Endothelial cell of umbilical vein (primary cell): ENCODE results near the gene PADI6. TPM values are rescaled to one million over a fixed set of nuclear protein-coding genes. Genes with fewer than 3 reads are reported as not detected.

Experiments used
- BruUV-seq: library from RNA; stranded (reverse); fragments of 400-500 nt; replicated peaks from 2 replicates; lab custom pipeline; 2021; lab: Mats Ljungman, UMichigan
- CTCF ChIA-PET: fragments of 300-600, 350-600 bp; sonication (Branson Sonifier 250); formaldehyde crosslinking; loops from one replicate; lab custom pipeline; 2021; ENCODE audit warnings: antibody characterized with exemption, inconsistent platforms; lab: Charles Lee
- POLR2A ChIA-PET: fragments of 300-600, 350-600 bp; sonication (Branson Sonifier 250); formaldehyde crosslinking; loops from one replicate; lab custom pipeline; 2021; ENCODE audit warnings: antibody characterized with exemption, inconsistent platforms; lab: Charles Lee
- DNase-seq: peaks from one replicate; pipeline ENCODE4 v3.0.0-alpha.2; 2011; ENCODE audit warnings: low read depth, low spot score
- FAIRE-seq: peaks from 2 replicates; lab custom pipeline; 2011; peaks lifted over from hg19 to GRCh38; lab: Jason Lieb, UNC
- H2AFZ ChIP-seq: 2 replicates; pipeline ENCODE4 v1.6.0; 2012; ENCODE audit warnings: low read depth, low read length, control low read depth, inconsistent platforms
- H3K27ac ChIP-seq: 2 replicates; pipeline ENCODE4 v1.5.1; 2011; ENCODE audit warnings: low read depth, mild to moderate bottlenecking, control low read depth, low read length, moderate library complexity; ENCODE audit not compliant: insufficient read depth
- H3K27me3 ChIP-seq, 2 experiments: 2 replicates each; pipeline versions ENCODE4 v1.6.0 to v1.6.1; 2011; ENCODE audit warnings: low read length in 2 of 2, mixed read lengths in 1 of 2; ENCODE audit not compliant: control insufficient read depth in 2 of 2, insufficient read depth in 2 of 2
- H3K36me3 ChIP-seq, 2 experiments: 2 replicates in 1 of 2; 3 replicates in 1 of 2; pipeline ENCODE4 v1.5.1; 2011; ENCODE audit warnings: low read length in 2 of 2, mild to moderate bottlenecking in 1 of 2, moderate library complexity in 1 of 2; ENCODE audit not compliant: control insufficient read depth in 2 of 2, insufficient read depth in 2 of 2; ENCODE audit errors: extremely low read depth in 1 of 2
- H3K4me1 ChIP-seq: 3 replicates; pipeline ENCODE4 v1.5.1; 2011; ENCODE audit warnings: mild to moderate bottlenecking, low read length; ENCODE audit not compliant: control insufficient read depth, insufficient read depth; ENCODE audit errors: extremely low read depth
- H3K4me2 ChIP-seq: 2 replicates; pipeline ENCODE4 v1.6.1; 2011; ENCODE audit warnings: low read length, control low read depth, mixed read lengths; ENCODE audit not compliant: insufficient read depth
- H3K4me3 ChIP-seq, 3 experiments: fragments of 200-600 bp in 1 of 3; sonication (generic), shearing (Covaris generic) in 1 of 3; replicated peaks in 1 of 3; 2 replicates each; pipeline ENCODE4 v1.5.1; 2011 to 2016; ENCODE audit warnings: control low read depth in 3 of 3, low read length in 3 of 3, mild to moderate bottlenecking in 2 of 3, inconsistent platforms in 1 of 3, low read depth in 1 of 3, moderate library complexity in 1 of 3; ENCODE audit not compliant: insufficient read depth in 1 of 3
- H3K79me2 ChIP-seq: 2 replicates; pipeline ENCODE4 v1.6.0; 2012; ENCODE audit warnings: low read length, inconsistent platforms; ENCODE audit not compliant: control insufficient read depth, insufficient read depth
- H3K9ac ChIP-seq: replicated peaks from 2 replicates; pipeline ENCODE3; 2011; ENCODE audit warnings: low read length, control low read depth; ENCODE audit not compliant: insufficient read depth; ENCODE audit errors: extremely low read depth
- H3K9me1 ChIP-seq: replicated peaks from 3 replicates; pipeline ENCODE4 v1.6.0; 2011; ENCODE audit warnings: mild to moderate bottlenecking, low read length; ENCODE audit not compliant: control insufficient read depth, insufficient read depth; ENCODE audit errors: extremely low read depth
- H3K9me3 ChIP-seq: replicated peaks from 2 replicates; pipeline ENCODE4 v1.5.1; 2012; ENCODE audit warnings: low read length, inconsistent platforms; ENCODE audit not compliant: control insufficient read depth, insufficient read depth
- H4K20me1 ChIP-seq: replicated peaks from 2 replicates; pipeline ENCODE3; 2011; ENCODE audit warnings: mild to moderate bottlenecking, low read length; ENCODE audit not compliant: control insufficient read depth, insufficient read depth; ENCODE audit errors: extremely low read depth
- GATA2 ChIP-seq: IDR thresholded peaks from 2 replicates; pipeline ENCODE4 v1.7.0; 2011; ENCODE audit warnings: low read depth, mild to moderate bottlenecking, moderate library complexity, mixed read lengths, low read length; ENCODE audit not compliant: insufficient read length, insufficient read depth
- dilution Hi-C: fragments of 300-500 bp; cut with MboI; formaldehyde crosslinking; loops from one replicate; pipeline ENCODE4 v1.15.0; 2019; ENCODE audit warnings: low sequenced_read_pairs; ENCODE audit not compliant: extremely low pct_ligation_motif_present
- intact Hi-C: fragments of 100-400 bp; cut with micrococcal nuclease; formaldehyde crosslinking; loops from one replicate; pipeline ENCODE4 v1.10.0; 2022
- polyA plus RNA-seq, 4 experiments: library from polyadenylated mRNA; depleted of rRNA in 3 of 4; stranded (reverse) in 3 of 4; unstranded in 1 of 4; fragments of >200 nt; gene quantifications; 2 replicates each; pipeline versions ENCODE4 v1.2.1 to v1.2.3, GENCODE V29; 2011 to 2012; ENCODE audit warnings: missing spikeins in 1 of 4
- total RNA-seq: library from RNA; stranded (reverse); gene quantifications from 2 replicates; pipeline ENCODE4 v1.2.3, GENCODE V29; 2021

PADI6 gene
- total and polyA plus RNA-seq, 2 donors (not counting 3 experiments of a cell fraction or from before 2014, with no cell fraction given) = not detected

DNA sequence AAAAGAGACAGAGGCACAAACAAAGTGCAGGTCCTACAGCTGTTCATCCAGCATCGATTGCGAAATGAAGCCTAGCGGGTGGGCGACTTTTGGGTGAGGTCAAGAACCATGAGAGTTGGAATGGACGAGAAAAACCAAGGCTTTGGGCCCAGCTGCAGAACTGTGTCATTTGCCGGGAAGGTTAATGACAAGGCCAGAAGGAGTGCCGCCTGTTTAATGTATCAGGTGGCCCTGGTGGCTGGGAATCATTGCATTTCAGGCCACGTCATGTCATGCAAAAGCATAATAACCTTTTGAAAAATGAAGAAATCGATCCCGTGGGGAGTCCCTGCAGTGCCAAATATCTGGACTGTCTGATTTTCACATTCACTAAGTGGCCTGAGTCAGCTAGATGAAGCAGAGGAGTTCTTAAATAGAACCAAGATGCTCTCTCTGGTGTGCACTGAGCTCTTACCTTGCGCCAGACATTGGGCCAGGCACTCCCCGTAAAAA lies 75.6 kb downstream of the PADI6 start:
- DNase-seq (no peak), FAIRE-seq (no peak)
- no peak for TF ChIP-seq GATA2
- no peak overlapping the region for H3K4me3 ChIP-seq
- H3K4me2 ChIP-seq = no peak overlapping the region
- peaks cover 0 to 3% of the 10 kb centered on the region in 2 experiments for H3K27me3 ChIP-seq
- H3K79me2 ChIP-seq = no peaks in the 10 kb centered on the region
- H3K4me1 ChIP-seq = no peaks in the 10 kb centered on the region
- CTCF ChIA-PET = interaction anchor here (1.0 kb wide), 1 partner anchor 10 kb away, joined by 3 read pairs; no protein-coding TSS in a partner anchor
- BruUV-seq = no TSS peak
- H3K9ac ChIP-seq = no peak overlapping the region
- H2AFZ ChIP-seq = no peak overlapping the region
- no peak overlapping the region for H3K27ac ChIP-seq
- dilution Hi-C loops = no loop called here
- H3K36me3 ChIP-seq = no peaks in the 10 kb centered on the region
- H3K9me3 ChIP-seq = no peaks in the 10 kb centered on the region
- H3K9me1 ChIP-seq = no peaks in the 10 kb centered on the region
- H4K20me1 ChIP-seq = no peaks in the 10 kb centered on the region
- POLR2A ChIA-PET = no interaction called here
- intact Hi-C loops = no loop called here

Other genes with a start within 250 kb of the PADI6 start
- gene PADI1, start 167.1 kb upstream of the PADI6 start, total RNA-seq = not detected in 2 replicates
- gene PADI1, start 167.1 kb upstream of the PADI6 start, polyA plus RNA-seq = 0.01 and 0.03 TPM in 2 replicates
- gene PADI3, start 123.1 kb upstream of the PADI6 start, total RNA-seq = not detected in 2 replicates
- not detected in 2 replicates for gene PADI3, start 123.1 kb upstream of the PADI6 start, polyA plus RNA-seq
- not detected in 2 replicates for gene PADI4, start 64.0 kb upstream of the PADI6 start, total RNA-seq
- gene PADI4, start 64.0 kb upstream of the PADI6 start, polyA plus RNA-seq = not detected in 2 replicates
- gene RCC2, start 67.5 kb downstream of the PADI6 start, total RNA-seq = 160 and 166 TPM in 2 replicates
- 125 and 137 TPM in 2 replicates for gene RCC2, start 67.5 kb downstream of the PADI6 start, polyA plus RNA-seq
- 4.3 and 5.2 TPM in 2 replicates for gene ARHGEF10L, start 167.5 kb downstream of the PADI6 start, total RNA-seq
- gene ARHGEF10L, start 167.5 kb downstream of the PADI6 start, polyA plus RNA-seq = 1.9 and 3.3 TPM in 2 replicates